CD14-positive monocyte (primary cell): Measurements from ENCODE around the gene LAMTOR4. TPM values are rescaled to one million over a fixed set of nuclear protein-coding genes. Genes with fewer than 3 reads are reported as not detected.
A peak's percentile ranks its signal among the peaks of the same experiment; 100 is the strongest.

Source experiments
- DNase-seq, 3 donors: peaks; one replicate each; pipeline ENCODE4 v3.0.0-alpha.2; 2011 to 2022
- H2AFZ ChIP-seq: 2 replicates; pipeline ENCODE4 v1.6.0; 2012; ENCODE audit warnings: mild to moderate bottlenecking, low read depth, low read length, inconsistent platforms; ENCODE audit not compliant: insufficient read depth, poor library complexity, severe bottlenecking
- H3K27ac ChIP-seq, 2 donors: 1 replicate in 1 of 2; 2 replicates in 1 of 2; pipeline ENCODE4 v1.5.1; 2012 to 2013; ENCODE audit warnings: low read length in 2 of 2, control low read depth in 1 of 2, inconsistent platforms in 1 of 2, low read depth in 1 of 2, mild to moderate bottlenecking in 1 of 2
- H3K27me3 ChIP-seq, 2 donors: one replicate each; pipeline versions ENCODE4 v1.6.0 to v1.6.1; 2011 to 2013; ENCODE audit warnings: low read length in 2 of 2; ENCODE audit not compliant: control insufficient read depth in 2 of 2, insufficient read depth in 2 of 2
- H3K36me3 ChIP-seq, 2 donors: replicated peaks in 1 of 2; 1 replicate in 1 of 2; 2 replicates in 1 of 2; pipeline versions ENCODE4 v1.5.1 to v1.6.1; 2012 to 2013; ENCODE audit warnings: low read length in 2 of 2, control low read depth in 1 of 2, inconsistent platforms in 1 of 2, mild to moderate bottlenecking in 1 of 2; ENCODE audit not compliant: insufficient read depth in 2 of 2, control insufficient read depth in 1 of 2
- H3K4me1 ChIP-seq, 2 donors: 1 replicate in 1 of 2; 2 replicates in 1 of 2; pipeline versions ENCODE4 v1.5.1 to v1.6.1; 2012 to 2013; ENCODE audit warnings: low read length in 2 of 2, control low read depth in 1 of 2, inconsistent platforms in 1 of 2, mild to moderate bottlenecking in 1 of 2, moderate library complexity in 1 of 2; ENCODE audit not compliant: insufficient read depth in 2 of 2, control insufficient read depth in 1 of 2
- H3K4me2 ChIP-seq: replicated peaks from 2 replicates; pipeline ENCODE3; 2012; ENCODE audit warnings: low read length, moderate library complexity, mild to moderate bottlenecking; ENCODE audit not compliant: poor library complexity, severe bottlenecking; ENCODE audit errors: extremely low read depth
- H3K4me3 ChIP-seq, 3 experiments: fragments of 200-600 bp in 1 of 3; sonication (generic) in 1 of 3; replicated peaks in 1 of 3; 1 replicate in 2 of 3; 2 replicates in 1 of 3; pipeline ENCODE4 v1.5.1; 2011 to 2013; ENCODE audit warnings: low read length in 3 of 3, mild to moderate bottlenecking in 3 of 3, control low read depth in 2 of 3, low read depth in 2 of 3, inconsistent platforms in 1 of 3, moderate library complexity in 1 of 3
- H3K79me2 ChIP-seq: 2 replicates; pipeline ENCODE4 v1.6.0; 2012; ENCODE audit warnings: mild to moderate bottlenecking, control low read depth, inconsistent platforms, low read length, moderate library complexity; ENCODE audit not compliant: insufficient read depth
- H3K9ac ChIP-seq: 2 replicates; pipeline ENCODE4 v1.6.0; 2017; ENCODE audit warnings: low read length, mild to moderate bottlenecking; ENCODE audit not compliant: insufficient read depth, poor library complexity, severe bottlenecking
- H3K9me3 ChIP-seq, 2 donors: replicated peaks in 1 of 2; 1 replicate in 1 of 2; 2 replicates in 1 of 2; pipeline versions ENCODE4 v1.5.1 to v1.6.1; 2012 to 2013; ENCODE audit warnings: low read length in 2 of 2, control low read depth in 1 of 2; ENCODE audit not compliant: control insufficient read depth in 1 of 2, insufficient read depth in 1 of 2
- H4K20me1 ChIP-seq: 2 replicates; pipeline ENCODE4 v1.6.0; 2012; ENCODE audit warnings: mild to moderate bottlenecking, low read length, control low read depth, moderate library complexity; ENCODE audit not compliant: insufficient read depth
- H3K27ac Mint-ChIP-seq, 7 donors: one replicate each; pipeline ENCODE4 v1.8.0; 2020; ENCODE audit warnings: mild to moderate bottlenecking in 7 of 7, mixed read lengths in 7 of 7, moderate library complexity in 6 of 7, inconsistent platforms in 2 of 7
- H3K27me3 Mint-ChIP-seq, 3 donors: one replicate each; pipeline ENCODE4 v1.8.0; 2021 to 2022; ENCODE audit warnings: low read depth in 3 of 3, mild to moderate bottlenecking in 3 of 3, mixed read lengths in 3 of 3, moderate library complexity in 3 of 3, inconsistent platforms in 1 of 3
- H3K36me3 Mint-ChIP-seq, 2 donors: one replicate each; pipeline ENCODE4 v1.8.0; 2020; ENCODE audit warnings: mixed read lengths in 2 of 2, inconsistent platforms in 1 of 2, mild to moderate bottlenecking in 1 of 2
- H3K4me1 Mint-ChIP-seq: one replicate; pipeline ENCODE4 v1.8.0; 2020; ENCODE audit warnings: mild to moderate bottlenecking, mixed read lengths
- H3K4me3 Mint-ChIP-seq, 2 donors: one replicate each; pipeline ENCODE4 v1.8.0; 2020; ENCODE audit warnings: mild to moderate bottlenecking in 2 of 2, mixed read lengths in 2 of 2, moderate library complexity in 1 of 2
- H3K9me3 Mint-ChIP-seq, 7 donors: one replicate each; pipeline ENCODE4 v1.8.0; 2020 to 2022; ENCODE audit warnings: mixed read lengths in 7 of 7, mild to moderate bottlenecking in 6 of 7, moderate library complexity in 6 of 7, inconsistent platforms in 2 of 7
- WGBS: methylation state at CpG from one replicate; pipeline ENCODE4 v1.1.5; 2013; ENCODE audit warnings: missing lambda C conversion rate; ENCODE audit not compliant: insufficient coverage; 5-methylcytosine and 5-hydroxymethylcytosine counted together
- intact Hi-C, 2 donors: fragments of 100-400 bp; cut with micrococcal nuclease; formaldehyde crosslinking; loops; one replicate each; pipeline versions ENCODE4 v1.15.0 to v1.15.1; 2023
- polyA plus RNA-seq, 3 donors: library from polyadenylated mRNA; depleted of rRNA in 1 of 3; unstranded in 2 of 3; stranded (reverse) in 1 of 3; fragments of 300-500 nt in 2 of 3; fragments of >200 nt in 1 of 3; fragmentation: Illumina TruSeq in 2 of 3; gene quantifications; 1 replicate in 2 of 3; 2 replicates in 1 of 3; pipeline ENCODE4 v1.2.3, GENCODE V29; 2012 to 2021
- TF ChIP-seq, protein P1 (sequence below): fragments of 200-600 bp; IDR thresholded peaks from one replicate; pipeline ENCODE4 v1.8.0; 2022; ENCODE audit warnings: antibody characterized with exemption, mild to moderate bottlenecking

Gene LAMTOR4
- polyA plus RNA-seq, 3 donors, result 533 to 754 (median 621) TPM

DNA sequence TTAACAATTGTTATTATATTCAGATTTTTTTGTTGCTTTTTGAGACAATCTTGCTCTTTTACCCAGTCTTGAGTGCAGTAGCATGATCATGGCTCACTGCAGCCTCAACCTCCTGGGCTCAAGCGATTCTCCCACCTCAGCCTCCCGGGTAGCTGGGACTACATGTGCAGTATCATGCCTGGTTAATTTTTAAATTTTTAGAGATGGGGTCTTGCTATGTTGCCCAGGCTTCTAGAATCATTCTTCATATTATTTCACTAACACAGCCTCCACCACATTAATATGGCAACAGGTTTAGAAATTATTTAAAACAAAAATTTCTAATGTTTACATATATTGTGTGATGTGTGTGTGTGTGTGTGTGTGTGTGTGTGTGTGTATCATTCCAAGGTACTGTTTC lies 1.4 kb upstream of the LAMTOR4 start:
- DNase-seq, result no peak
- TF ChIP-seq, protein P1, sequence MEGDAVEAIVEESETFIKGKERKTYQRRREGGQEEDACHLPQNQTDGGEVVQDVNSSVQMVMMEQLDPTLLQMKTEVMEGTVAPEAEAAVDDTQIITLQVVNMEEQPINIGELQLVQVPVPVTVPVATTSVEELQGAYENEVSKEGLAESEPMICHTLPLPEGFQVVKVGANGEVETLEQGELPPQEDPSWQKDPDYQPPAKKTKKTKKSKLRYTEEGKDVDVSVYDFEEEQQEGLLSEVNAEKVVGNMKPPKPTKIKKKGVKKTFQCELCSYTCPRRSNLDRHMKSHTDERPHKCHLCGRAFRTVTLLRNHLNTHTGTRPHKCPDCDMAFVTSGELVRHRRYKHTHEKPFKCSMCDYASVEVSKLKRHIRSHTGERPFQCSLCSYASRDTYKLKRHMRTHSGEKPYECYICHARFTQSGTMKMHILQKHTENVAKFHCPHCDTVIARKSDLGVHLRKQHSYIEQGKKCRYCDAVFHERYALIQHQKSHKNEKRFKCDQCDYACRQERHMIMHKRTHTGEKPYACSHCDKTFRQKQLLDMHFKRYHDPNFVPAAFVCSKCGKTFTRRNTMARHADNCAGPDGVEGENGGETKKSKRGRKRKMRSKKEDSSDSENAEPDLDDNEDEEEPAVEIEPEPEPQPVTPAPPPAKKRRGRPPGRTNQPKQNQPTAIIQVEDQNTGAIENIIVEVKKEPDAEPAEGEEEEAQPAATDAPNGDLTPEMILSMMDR, result no peak
- peaks cover 44 to 55% of the 10 kb centered on the region in 2 donors for H3K4me1 ChIP-seq
- peaks cover 48% of the 10 kb centered on the region for H3K4me1 Mint-ChIP-seq
- no peak overlapping the region for H3K4me2 ChIP-seq
- no peak overlapping the region for H2AFZ ChIP-seq
- H3K4me3 Mint-ChIP-seq, result no peak overlapping the region
- H3K27me3 Mint-ChIP-seq, result no peaks in the 10 kb centered on the region
- H3K79me2 ChIP-seq, result peaks cover 39% of the 10 kb centered on the region
- H3K36me3 Mint-ChIP-seq, result peaks cover 8 to 17% of the 10 kb centered on the region in 2 donors
- H4K20me1 ChIP-seq, result no peaks in the 10 kb centered on the region
- no peak overlapping the region for H3K27ac Mint-ChIP-seq
- WGBS, result no CpG with 5 or more reads among the region's 2 CpGs
- H3K9ac ChIP-seq, result no peak overlapping the region
- intact Hi-C loops, result loop anchor here in 1 of 2 donors (10.0 kb wide), 1 partner anchor 208 kb away; the partner anchor contains the start of gene PILRB
- H3K4me3 ChIP-seq, result no peak overlapping the region
- no peaks in the 10 kb centered on the region for H3K36me3 ChIP-seq
- no peaks in the 10 kb centered on the region for H3K9me3 ChIP-seq
- H3K27ac ChIP-seq, result no peak overlapping the region
- no peaks in the 10 kb centered on the region for H3K27me3 ChIP-seq
- peaks cover 0 to 6% (median 0%) of the 10 kb centered on the region in 7 donors for H3K9me3 Mint-ChIP-seq

- peaks cover 13 to 24% of the 10 kb centered on the region in 2 donors for H3K36me3 Mint-ChIP-seq
- Histone ChIP-seq H4K20me1 (peaks cover 7% of the 10 kb centered on the region), H3K4me1 (peaks cover 50 to 59% of the 10 kb centered on the region in 2 donors), H3K27ac (peak overlapping the region; percentile 75 to 97), H3K27me3 (no peaks in the 10 kb centered on the region), H3K4me3 (peak overlapping the region; percentile 5 to 100 (median 97)), H3K4me2 (peak overlapping the region; percentile 98), H3K79me2 (peaks cover 46% of the 10 kb centered on the region), H2AFZ (peak overlapping the region; percentile 99), H3K9ac (peak overlapping the region; percentile 90), H3K36me3 (peaks cover 1 to 2% of the 10 kb centered on the region in 2 donors), H3K9me3 (no peaks in the 10 kb centered on the region)
- peaks cover 54% of the 10 kb centered on the region for H3K4me1 Mint-ChIP-seq
- 15% methylated on average over 13 of the region's 14 CpGs for WGBS
- H3K4me3 Mint-ChIP-seq, result peak overlapping the region; percentile 94 to 95
- H3K27me3 Mint-ChIP-seq, result no peaks in the 10 kb centered on the region
- intact Hi-C loops, result loop anchor here in 1 of 2 donors (2.0 to 10.0 kb wide), 2 partner anchors 29 to 207 kb away; partner anchors contain the start of genes GPC2, PILRB and STAG3
- H3K27ac Mint-ChIP-seq, result peak overlapping the region; percentile 92 to 98 (median 95)
- no peak for DNase-seq
- TF ChIP-seq, protein P1, result no peak
- peaks cover 0 to 6% (median 0%) of the 10 kb centered on the region in 7 donors for H3K9me3 Mint-ChIP-seq
Observed at GRCh38 chr7:100148225-100148558, 526 bp upstream of the LAMTOR4 start.
